ENCODE results near the gene IGSF3.
"Not testable (repeated sequence)": the region's sequence is repeated elsewhere in the genome, so short reads cannot be mapped to it uniquely, and the experiment has no call there.

IGSF3 gene

DNA sequence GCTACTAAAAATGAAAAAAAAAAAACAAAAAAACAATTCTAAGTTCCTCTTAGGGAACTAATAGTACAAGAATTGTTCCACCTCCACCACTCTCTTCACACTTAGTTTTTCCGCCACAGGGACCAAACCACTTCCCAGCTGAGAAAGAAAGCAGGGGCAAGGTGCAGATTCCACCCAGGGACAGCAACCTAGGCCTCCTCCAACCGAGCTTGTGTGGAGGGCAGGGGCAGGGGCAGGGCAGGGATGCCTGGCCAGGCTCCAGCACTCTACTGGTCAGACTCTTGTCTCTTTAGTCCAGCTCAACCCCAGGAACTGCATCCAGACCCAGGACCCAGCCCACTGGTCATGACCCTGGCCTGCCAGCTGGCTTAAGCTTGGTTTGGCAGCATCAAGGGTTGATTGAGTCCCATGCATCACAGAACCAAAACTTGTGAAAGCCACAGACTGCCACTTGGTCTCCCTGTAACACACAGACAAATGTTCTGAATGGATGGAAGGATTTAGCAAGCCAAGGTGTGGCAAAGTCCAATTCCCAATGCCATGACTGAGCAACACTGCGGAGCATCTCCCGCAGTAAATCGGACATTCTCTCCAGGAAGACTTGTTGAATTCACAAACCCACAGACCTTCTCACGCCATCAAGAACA lies 77.1 kb downstream of the IGSF3 start:
- DNase-seq; H2AK5ac ChIP-seq (ENCODE audit: low read length, severe bottlenecking); H3K79me1 ChIP-seq (replicated peaks; ENCODE audit: low read length, poor library complexity, severe bottlenecking); H2BK120ac ChIP-seq (ENCODE audit: low read depth, low read length); H3K23ac ChIP-seq (ENCODE audit: low read length in 2 of 2); H3K4me3 ChIP-seq (ENCODE audit: insufficient read depth in 1 of 2, low read depth in 1 of 2, low read length in 2 of 2); H3K4me2 ChIP-seq (ENCODE audit: low read length, poor library complexity, severe bottlenecking); H3K18ac ChIP-seq (ENCODE audit: low read depth in 1 of 2, low read length in 2 of 2); H3K27ac ChIP-seq (ENCODE audit: low read length, poor library complexity, severe bottlenecking); H3K4me1 ChIP-seq (ENCODE audit: control insufficient read depth, insufficient read depth, low read depth, low read length); H2BK15ac ChIP-seq (ENCODE audit: low read depth, poor library complexity, severe bottlenecking); H3K36me3 ChIP-seq (ENCODE audit: control insufficient read depth in 1 of 2, insufficient read depth in 2 of 2, low read depth in 1 of 2, low read length in 2 of 2); H2BK5ac ChIP-seq (ENCODE audit: low read depth, low read length, poor library complexity, severe bottlenecking); H4K91ac ChIP-seq (ENCODE audit: low read length); H3K14ac ChIP-seq (ENCODE audit: low read length in 2 of 2); H2AFZ ChIP-seq (ENCODE audit: low read depth, low read length); H3K9me3 ChIP-seq (ENCODE audit: control insufficient read depth, low read length); H2BK12ac ChIP-seq (ENCODE audit: low read length in 2 of 2); H3K27me3 ChIP-seq (ENCODE audit: control insufficient read depth in 1 of 2, insufficient read depth in 1 of 2, low read length in 2 of 2); H3K9ac ChIP-seq (ENCODE audit: low read length); H4K8ac ChIP-seq (ENCODE audit: low read length); H3K4ac ChIP-seq (ENCODE audit: low read depth in 1 of 2, low read length in 2 of 2): not testable (repeated sequence)
- 100% methylated on average over 1 of the region's 6 CpGs for WGBS

DNA sequence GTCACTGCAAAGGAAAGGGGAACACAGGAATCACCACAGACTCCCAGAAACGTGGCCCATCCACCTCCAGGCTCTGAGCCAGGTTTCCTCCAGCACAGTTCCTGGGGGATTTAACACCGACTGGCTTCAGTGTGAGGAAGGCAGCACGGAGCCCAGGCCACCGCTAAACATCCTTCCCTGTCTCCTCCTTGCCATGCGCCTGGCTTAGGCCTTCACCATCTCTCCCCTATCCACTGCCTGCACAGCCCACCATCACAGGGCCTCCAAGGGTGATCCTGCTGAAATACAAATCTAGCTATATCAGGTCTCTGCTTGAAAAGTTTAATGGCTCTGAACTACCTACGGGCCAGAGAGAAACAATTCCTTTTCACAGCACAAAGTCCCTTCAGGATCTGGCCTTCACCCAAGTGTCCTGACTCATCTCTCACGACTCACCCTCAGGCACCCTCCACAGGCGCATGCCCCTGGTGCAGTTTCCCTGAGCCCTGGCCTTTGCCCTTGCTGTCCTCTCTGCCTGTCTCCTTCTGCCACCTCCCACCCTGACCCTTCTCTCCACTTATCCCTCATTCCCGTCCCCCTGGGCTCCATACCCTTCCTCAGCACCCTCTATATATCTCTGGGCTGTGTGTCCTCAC lies 78.3 kb downstream of the IGSF3 start:
- not testable (repeated sequence) for H3K4me3 ChIP-seq (ENCODE audit: insufficient read depth in 1 of 2, low read depth in 1 of 2, low read length in 2 of 2); H2BK12ac ChIP-seq (ENCODE audit: low read length in 2 of 2); H2BK5ac ChIP-seq (ENCODE audit: low read depth, low read length, poor library complexity, severe bottlenecking); H2BK15ac ChIP-seq (ENCODE audit: low read depth, poor library complexity, severe bottlenecking); H3K4ac ChIP-seq (ENCODE audit: low read depth in 1 of 2, low read length in 2 of 2); H3K4me1 ChIP-seq (ENCODE audit: control insufficient read depth, insufficient read depth, low read depth, low read length); H2AK5ac ChIP-seq (ENCODE audit: low read length, severe bottlenecking); H3K9me3 ChIP-seq (ENCODE audit: control insufficient read depth, low read length); H3K79me1 ChIP-seq (replicated peaks; ENCODE audit: low read length, poor library complexity, severe bottlenecking); H3K18ac ChIP-seq (ENCODE audit: low read depth in 1 of 2, low read length in 2 of 2); H4K8ac ChIP-seq (ENCODE audit: low read length); H2AFZ ChIP-seq (ENCODE audit: low read depth, low read length); H3K4me2 ChIP-seq (ENCODE audit: low read length, poor library complexity, severe bottlenecking); H4K91ac ChIP-seq (ENCODE audit: low read length); H3K27ac ChIP-seq (ENCODE audit: low read length, poor library complexity, severe bottlenecking); H2BK120ac ChIP-seq (ENCODE audit: low read depth, low read length); H3K23ac ChIP-seq (ENCODE audit: low read length in 2 of 2); H3K14ac ChIP-seq (ENCODE audit: low read length in 2 of 2); H3K9ac ChIP-seq (ENCODE audit: low read length); H3K36me3 ChIP-seq (ENCODE audit: control insufficient read depth in 1 of 2, insufficient read depth in 2 of 2, low read depth in 1 of 2, low read length in 2 of 2); H3K27me3 ChIP-seq (ENCODE audit: control insufficient read depth in 1 of 2, insufficient read depth in 1 of 2, low read length in 2 of 2)
- DNase-seq = peak; percentile 29
- 61% methylated on average over 9 of the region's 9 CpGs for WGBS

DNA sequence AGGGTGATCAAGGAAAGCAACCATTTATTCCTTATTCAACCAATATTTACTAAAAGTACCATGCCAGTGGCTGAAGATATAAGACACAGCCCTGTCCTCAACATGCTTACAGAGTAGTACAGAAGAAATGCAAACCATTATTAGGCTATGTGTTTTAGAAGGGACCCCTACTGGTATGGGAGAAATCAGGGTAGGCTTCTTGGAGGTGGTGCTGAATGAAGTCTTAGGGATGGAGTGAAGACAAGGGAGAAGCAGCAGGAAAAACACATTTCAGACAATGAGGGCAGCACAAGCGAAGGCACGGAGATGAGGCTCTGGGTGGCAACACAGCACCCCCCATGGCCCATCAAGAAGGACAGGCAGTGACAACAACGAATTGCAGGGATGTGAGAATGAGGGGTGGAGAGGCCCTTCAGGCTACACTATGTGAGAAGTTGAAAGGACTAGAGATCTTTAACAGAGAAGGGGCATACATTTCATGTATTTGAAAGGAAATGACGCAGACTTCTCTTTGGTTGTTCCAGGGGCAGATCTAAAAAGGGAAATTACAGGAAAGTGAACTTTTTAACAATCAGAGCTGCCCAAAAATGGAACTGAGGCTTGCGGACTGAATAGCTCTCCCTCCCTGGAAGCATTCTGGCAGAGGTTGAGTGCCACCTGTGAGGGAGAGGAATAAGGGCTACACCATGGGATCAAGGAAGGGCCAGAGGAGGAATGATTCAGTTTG lies 79.9 kb downstream of the IGSF3 start:
- DNase-seq = no peak
- Histone ChIP-seq H3K23ac (ENCODE audit: low read length in 2 of 2) (no peak overlapping the region), H2BK120ac (ENCODE audit: low read depth, low read length) (no peak overlapping the region), H3K36me3 (ENCODE audit: control insufficient read depth in 1 of 2, insufficient read depth in 2 of 2, low read depth in 1 of 2, low read length in 2 of 2) (peaks cover 0 to 8% of the 10 kb centered on the region in 2 experiments), H3K27me3 (ENCODE audit: control insufficient read depth in 1 of 2, insufficient read depth in 1 of 2, low read length in 2 of 2) (peaks cover 0 to 3% of the 10 kb centered on the region in 2 experiments), H3K4me1 (ENCODE audit: control insufficient read depth, insufficient read depth, low read depth, low read length) (peaks cover 7% of the 10 kb centered on the region), H4K8ac (ENCODE audit: low read length) (no peak overlapping the region), H3K79me1 (replicated peaks; ENCODE audit: low read length, poor library complexity, severe bottlenecking) (no peaks in the 10 kb centered on the region), H3K14ac (ENCODE audit: low read length in 2 of 2) (no peak overlapping the region), H3K4me3 (ENCODE audit: insufficient read depth in 1 of 2, low read depth in 1 of 2, low read length in 2 of 2) (no peak overlapping the region), H2BK15ac (ENCODE audit: low read depth, poor library complexity, severe bottlenecking) (no peak overlapping the region), H3K18ac (ENCODE audit: low read depth in 1 of 2, low read length in 2 of 2) (no peak overlapping the region), H3K9me3 (ENCODE audit: control insufficient read depth, low read length) (no peaks in the 10 kb centered on the region), H3K27ac (ENCODE audit: low read length, poor library complexity, severe bottlenecking) (no peak overlapping the region), H2AK5ac (ENCODE audit: low read length, severe bottlenecking) (no peak overlapping the region), H2BK12ac (ENCODE audit: low read length in 2 of 2) (no peak overlapping the region), H3K9ac (ENCODE audit: low read length) (no peak overlapping the region), H4K91ac (ENCODE audit: low read length) (no peak overlapping the region), H2BK5ac (ENCODE audit: low read depth, low read length, poor library complexity, severe bottlenecking) (no peak overlapping the region), H3K4ac (ENCODE audit: low read depth in 1 of 2, low read length in 2 of 2) (no peak overlapping the region), H2AFZ (ENCODE audit: low read depth, low read length) (no peak overlapping the region), H3K4me2 (ENCODE audit: low read length, poor library complexity, severe bottlenecking) (no peak overlapping the region)
- 99% methylated on average over 5 of the region's 5 CpGs for WGBS

DNA sequence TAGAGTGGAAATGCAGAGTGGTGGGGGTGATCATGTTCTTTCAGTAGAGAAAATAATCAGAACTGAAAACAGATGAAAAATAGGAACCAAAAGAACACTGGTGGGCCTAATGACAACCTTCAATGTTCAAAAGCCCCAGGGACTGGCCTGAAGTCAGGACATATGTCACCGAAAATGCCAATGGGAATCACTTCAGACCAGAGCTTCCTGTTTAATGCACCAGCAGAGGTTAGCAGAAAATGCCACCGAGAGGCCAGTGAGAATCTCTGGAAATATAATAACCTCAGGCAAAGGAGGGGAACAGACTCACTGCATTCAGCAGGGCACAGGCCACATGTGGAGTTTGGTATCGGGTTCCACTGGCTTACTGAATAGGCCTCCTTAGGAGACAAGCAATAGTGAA lies 80.8 kb downstream of the IGSF3 start:
- Histone ChIP-seq H2BK15ac (ENCODE audit: low read depth, poor library complexity, severe bottlenecking) (no peak overlapping the region), H2BK5ac (ENCODE audit: low read depth, low read length, poor library complexity, severe bottlenecking) (no peak overlapping the region), H3K79me1 (replicated peaks; ENCODE audit: low read length, poor library complexity, severe bottlenecking) (no peaks in the 10 kb centered on the region), H3K9ac (ENCODE audit: low read length) (no peak overlapping the region), H4K8ac (ENCODE audit: low read length) (no peak overlapping the region), H2AK5ac (ENCODE audit: low read length, severe bottlenecking) (no peak overlapping the region), H3K4me1 (ENCODE audit: control insufficient read depth, insufficient read depth, low read depth, low read length) (peaks cover 7% of the 10 kb centered on the region), H2BK120ac (ENCODE audit: low read depth, low read length) (no peak overlapping the region), H3K4me2 (ENCODE audit: low read length, poor library complexity, severe bottlenecking) (no peak overlapping the region), H4K91ac (ENCODE audit: low read length) (no peak overlapping the region), H2BK12ac (ENCODE audit: low read length in 2 of 2) (no peak overlapping the region), H3K4me3 (ENCODE audit: insufficient read depth in 1 of 2, low read depth in 1 of 2, low read length in 2 of 2) (no peak overlapping the region), H3K14ac (ENCODE audit: low read length in 2 of 2) (no peak overlapping the region), H3K18ac (ENCODE audit: low read depth in 1 of 2, low read length in 2 of 2) (no peak overlapping the region), H3K27me3 (ENCODE audit: control insufficient read depth in 1 of 2, insufficient read depth in 1 of 2, low read length in 2 of 2) (peaks cover 0 to 3% of the 10 kb centered on the region in 2 experiments), H3K36me3 (ENCODE audit: control insufficient read depth in 1 of 2, insufficient read depth in 2 of 2, low read depth in 1 of 2, low read length in 2 of 2) (peaks cover 0 to 8% of the 10 kb centered on the region in 2 experiments), H2AFZ (ENCODE audit: low read depth, low read length) (no peak overlapping the region), H3K9me3 (ENCODE audit: control insufficient read depth, low read length) (no peaks in the 10 kb centered on the region), H3K27ac (ENCODE audit: low read length, poor library complexity, severe bottlenecking) (no peak overlapping the region), H3K4ac (ENCODE audit: low read depth in 1 of 2, low read length in 2 of 2) (no peak overlapping the region), H3K23ac (ENCODE audit: low read length in 2 of 2) (no peak overlapping the region)
- WGBS = 91% methylated on average over 3 of the region's 3 CpGs
- DNase-seq = no peak
